HG03571 (cell line): Measurements from ENCODE around the gene ZNF385D.
"Not testable (repeated sequence)": the region's sequence is repeated elsewhere in the genome, so short reads cannot be mapped to it uniquely, and the experiment has no call there.

Experiments used
- ATAC-seq: cut with Tn5 transposase; IDR thresholded peaks from one replicate; pipeline ENCODE4 v1.9.1; 2021; ENCODE audit not compliant: unreplicated experiment

The ZNF385D gene

DNA sequence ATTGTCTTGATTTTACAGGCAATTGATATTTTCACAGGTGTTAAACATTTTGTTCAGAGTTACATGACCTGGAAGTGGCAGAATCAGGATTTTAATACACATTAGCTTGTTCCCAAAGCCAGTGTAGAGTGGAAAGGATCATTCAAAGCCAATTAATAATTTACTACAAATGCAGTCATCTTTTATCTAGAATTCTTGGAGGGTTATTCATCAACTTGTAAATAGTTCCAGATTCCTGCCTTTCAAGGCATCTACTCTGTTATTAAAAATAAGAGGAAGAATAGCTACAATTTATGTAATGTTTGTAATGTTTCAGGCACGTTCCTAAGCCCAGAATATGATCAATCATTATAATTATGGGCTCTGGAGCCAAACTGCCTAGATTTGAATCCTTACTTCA, 358.5 kb downstream of the ZNF385D start:
- ATAC-seq, result no peak

DNA sequence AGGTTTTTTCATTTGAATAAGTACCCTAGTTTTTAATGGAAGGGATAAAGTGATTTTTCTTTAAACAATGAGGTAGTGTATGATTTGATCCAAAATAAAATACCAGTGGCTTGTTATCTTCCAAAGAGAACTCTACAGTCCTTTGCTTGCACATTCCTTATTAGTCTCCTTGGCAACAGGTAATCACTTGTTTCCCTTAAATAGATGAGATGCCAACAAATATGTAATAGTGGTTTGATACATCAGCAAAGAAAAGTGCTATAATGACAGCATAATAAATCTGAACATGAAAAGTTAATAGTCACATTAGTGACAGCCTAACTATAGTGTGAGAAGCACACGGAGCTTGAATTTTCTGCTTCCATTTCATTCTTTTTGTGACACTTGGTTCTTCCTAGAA, 360.2 kb downstream of the ZNF385D start:
- no peak for ATAC-seq

DNA sequence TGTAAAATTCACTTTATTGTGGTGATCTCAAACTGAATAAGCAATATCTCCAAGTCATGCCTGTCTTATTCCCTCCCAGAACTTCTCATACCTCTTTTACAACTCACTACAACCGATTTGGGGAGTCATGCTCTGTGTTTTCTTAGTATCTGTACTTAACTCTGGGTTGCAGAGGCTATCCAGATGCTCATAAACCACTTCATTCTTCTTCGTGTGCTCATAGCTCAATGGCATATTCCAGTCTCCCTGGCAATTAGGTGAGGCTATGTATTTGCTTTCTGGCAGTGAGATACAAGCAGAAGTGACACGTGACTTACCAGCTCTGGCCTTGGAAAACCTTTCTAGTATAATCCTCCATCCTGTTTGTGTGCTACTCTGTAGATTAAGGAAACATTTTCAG, 360.9 kb downstream of the ZNF385D start:
- no peak for ATAC-seq

DNA sequence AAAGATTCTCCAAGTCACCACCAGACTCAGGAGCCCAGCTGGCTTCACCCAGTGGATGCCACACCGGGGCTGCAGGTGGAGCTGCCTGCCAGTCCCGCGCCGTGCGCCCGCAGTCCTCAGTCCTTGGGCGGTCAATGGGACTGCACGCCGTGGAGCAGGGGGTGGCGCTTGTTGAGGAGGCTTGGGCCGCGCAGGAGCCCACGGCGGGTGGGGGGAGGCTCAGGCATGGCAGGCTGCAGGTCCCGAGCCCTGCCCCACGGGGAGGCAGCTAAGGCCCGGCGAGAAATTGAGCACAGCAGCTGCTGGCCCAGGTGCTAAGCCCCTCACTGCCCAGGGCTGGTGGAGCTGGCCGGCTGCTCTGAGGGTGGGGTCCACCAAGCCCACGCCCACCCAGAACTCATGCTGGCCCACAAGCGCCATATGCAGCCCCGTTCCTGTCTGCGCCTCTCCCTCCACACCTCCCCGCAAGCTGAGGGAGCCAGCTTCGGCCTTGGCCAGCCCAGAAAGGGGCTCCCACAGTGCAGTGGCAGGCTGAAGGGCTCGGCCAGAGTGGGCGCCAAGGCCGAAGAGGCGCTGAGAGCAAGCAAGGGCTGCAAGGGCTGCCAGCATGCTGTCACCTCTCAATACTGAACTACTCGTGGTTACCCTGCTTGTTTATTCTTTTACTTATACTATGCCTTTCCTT, 363.7 kb downstream of the ZNF385D start:
- ATAC-seq, result not testable (repeated sequence)

- not testable (repeated sequence) for ATAC-seq
These were observed 373.0 kb downstream of the ZNF385D start for GRCh38 chr3:21378036-21378435.

GRCh38 chr3:21377071-21377769, 373.8 kb downstream of the ZNF385D start:
- no peak for ATAC-seq

- ATAC-seq, result no peak
These were observed 378.7 kb downstream of the ZNF385D start for GRCh38 chr3:21372316-21372715.
